SU-DHL-6 (cell line): Measurements from ENCODE around the gene ALDH3A2.
A peak's percentile ranks its signal among the peaks of the same experiment; 100 is the strongest.

Source experiments
- H2AFZ ChIP-seq: fragments of 200-600 bp; sonication (generic); 2 replicates; pipeline ENCODE4 v1.6.1; 2014; ENCODE audit warnings: low read depth, mild to moderate bottlenecking, moderate library complexity, mixed read lengths, antibody characterized with exemption, low read length; ENCODE audit not compliant: severe bottlenecking
- H3F3A ChIP-seq: fragments of 200-600 bp; shearing (Covaris generic); 2 replicates; pipeline ENCODE4 v1.6.0; 2016; ENCODE audit warnings: antibody characterized with exemption, mild to moderate bottlenecking; ENCODE audit not compliant: insufficient read depth
- H3K27ac ChIP-seq: fragments of 200-600 bp; sonication (generic); 2 replicates; pipeline ENCODE4 v1.5.1; 2016; ENCODE audit warnings: low read depth, mild to moderate bottlenecking, low read length, moderate library complexity, mixed read lengths
- H3K27me3 ChIP-seq: fragments of 200-600 bp; sonication (generic), shearing (Covaris generic); 2 replicates; pipeline ENCODE4 v1.6.0; 2014; ENCODE audit warnings: mild to moderate bottlenecking, low read length
- H3K36me3 ChIP-seq: fragments of 200-600 bp; sonication (generic); 2 replicates; pipeline ENCODE4 v1.6.1; 2014; ENCODE audit warnings: mild to moderate bottlenecking, low read length, mixed read lengths
- H3K4me2 ChIP-seq: fragments of 300-600, 200-600 bp; shearing (Covaris generic), sonication (generic); 2 replicates; pipeline ENCODE4 v1.6.0; 2014; ENCODE audit warnings: low read length, low read depth, mild to moderate bottlenecking; ENCODE audit not compliant: poor library complexity, severe bottlenecking
- H3K4me3 ChIP-seq: fragments of 200-600 bp; sonication (generic); 2 replicates; pipeline ENCODE4 v1.5.1; 2014; ENCODE audit warnings: antibody characterized with exemption, low read length, mild to moderate bottlenecking, mixed read lengths; ENCODE audit not compliant: insufficient read depth, poor library complexity, severe bottlenecking
- H3K79me2 ChIP-seq: fragments of 200-600 bp; sonication (generic); 2 replicates; pipeline ENCODE4 v1.6.1; 2014; ENCODE audit warnings: mild to moderate bottlenecking, low read length, moderate library complexity; ENCODE audit not compliant: insufficient read depth
- H3K9ac ChIP-seq: fragments of 200-600 bp; sonication (generic); 2 replicates; pipeline ENCODE4 v1.7.0; 2014; ENCODE audit warnings: mild to moderate bottlenecking, low read length
- H3K9me2 ChIP-seq: fragments of 200-600 bp; sonication (generic); replicated peaks from 2 replicates; pipeline ENCODE4 v1.6.1; 2014; ENCODE audit warnings: low read length; ENCODE audit not compliant: insufficient read depth
- H3K9me3 ChIP-seq: fragments of 200-600 bp; sonication (generic); 2 replicates; pipeline ENCODE4 v1.6.1; 2014; ENCODE audit warnings: low read length, mixed read lengths; ENCODE audit not compliant: insufficient read depth
- H4K20me1 ChIP-seq: fragments of 200-600 bp; sonication (generic); 2 replicates; pipeline ENCODE4 v1.6.1; 2014; ENCODE audit warnings: low read depth, mild to moderate bottlenecking, antibody characterized with exemption, low read length, moderate library complexity, mixed read lengths
- CTCF ChIP-seq: fragments of 200-600 bp; sonication (generic); IDR thresholded peaks from one replicate; pipeline ENCODE4 v1.5.1; 2017; ENCODE audit warnings: antibody characterized with exemption, mild to moderate bottlenecking, low read length, moderate library complexity; ENCODE audit not compliant: insufficient read depth, poor library complexity, severe bottlenecking
- EZH2phosphoT487 ChIP-seq: fragments of 200-600 bp; sonication (generic), shearing (Covaris generic); conservative IDR thresholded peaks from 2 replicates; pipeline ENCODE4 v1.6.1; 2018; ENCODE audit warnings: mild to moderate bottlenecking, antibody characterized with exemption, low read length, moderate library complexity, mixed read lengths

Gene ALDH3A2

GRCh38 chr17:19648475-19649273, at the start of gene ALDH3A2:
ALDH3A2 (plus strand) TSS chr17:19648751; CDS start chr17:19648972, 221 bp downstream.
- no peaks in the 10 kb centered on the region for H3K9me3 ChIP-seq
- H3K9me2 ChIP-seq = no peaks in the 10 kb centered on the region
- H2AFZ ChIP-seq = peak within 1 kb of the TSS; percentile 94
- no peaks in the 10 kb centered on the region for H3K36me3 ChIP-seq
- TF ChIP-seq CTCF (no peak), EZH2phosphoT487 (no peak)
- H3K27ac ChIP-seq = 0 out of 2 replicates have a peak within 1 kb of the TSS, but pooled peaks have one; percentile 41
- no peaks in the 10 kb centered on the region for H3K27me3 ChIP-seq
- H3K4me3 ChIP-seq = peak within 1 kb of the TSS; percentile 73
- no peaks in the 10 kb centered on the region for H4K20me1 ChIP-seq
- peaks cover 13% of the 10 kb centered on the region; the same call in 1 of the 2 replicates for H3K79me2 ChIP-seq
- peak within 1 kb of the TSS; percentile 69 for H3K9ac ChIP-seq
- H3F3A ChIP-seq = peaks cover 9% of the 10 kb centered on the region
- H3K4me2 ChIP-seq = peak within 1 kb of the TSS; percentile 95

GRCh38 chr17:19610311-19610710, 38.2 kb upstream of the ALDH3A2 start:
- Histone ChIP-seq H3K9me2 (no peaks in the 10 kb centered on the region), H3K4me3 (no peak overlapping the region)

GRCh38 chr17:19610879-19611278, 37.7 kb upstream of the ALDH3A2 start:
- Histone ChIP-seq H3K9me3 (no peaks in the 10 kb centered on the region), H2AFZ (no peak overlapping the region), H4K20me1 (no peaks in the 10 kb centered on the region), H3K4me3 (no peak overlapping the region), H3K27ac (no peak overlapping the region), H3K9ac (no peak overlapping the region), H3K4me2 (no peak overlapping the region), H3K36me3 (no peaks in the 10 kb centered on the region), H3K27me3 (no peaks in the 10 kb centered on the region), H3K79me2 (no peaks in the 10 kb centered on the region), H3F3A (no peaks in the 10 kb centered on the region), H3K9me2 (no peaks in the 10 kb centered on the region)
- TF ChIP-seq CTCF = no peak

More at GRCh38 chr17:19610311-19610710, 38.2 kb upstream of the ALDH3A2 start:
- no peaks in the 10 kb centered on the region for H3F3A ChIP-seq
- no peak overlapping the region for H3K4me2 ChIP-seq
- no peak overlapping the region for H3K9ac ChIP-seq
- no peaks in the 10 kb centered on the region for H3K79me2 ChIP-seq
- no peaks in the 10 kb centered on the region for H3K9me3 ChIP-seq
- no peaks in the 10 kb centered on the region for H4K20me1 ChIP-seq
- H3K27me3 ChIP-seq = no peaks in the 10 kb centered on the region
- no peak overlapping the region for H3K27ac ChIP-seq
- H2AFZ ChIP-seq = no peak overlapping the region
- TF ChIP-seq CTCF (no peak), EZH2phosphoT487 (no peak)
- H3K36me3 ChIP-seq = no peaks in the 10 kb centered on the region
